WTC11 (cell line): ENCODE results near the gene FANCC.

Source experiments
- GRHL2 ChIP-seq: fragments of 250-450 bp; sonication (Bioruptor Pico); IDR thresholded peaks from 2 replicates; pipeline ENCODE4 v1.8.0; 2022; ENCODE audit warnings: mild to moderate bottlenecking, moderate library complexity; ENCODE audit not compliant: insufficient replicate concordance, severe bottlenecking
- GTF2I ChIP-seq: fragments of 250-450 bp; sonication (Bioruptor Pico); conservative IDR thresholded peaks from 2 replicates; pipeline ENCODE4 v1.4.0; 2021; ENCODE audit warnings: mild to moderate bottlenecking
- NFE2L1 ChIP-seq: sonication (generic); formaldehyde crosslinking; IDR thresholded peaks from 2 replicates; pipeline ENCODE4 v1.8.1; 2023; ENCODE audit warnings: missing genetic modification reagents
- NFYB ChIP-seq: sonication (generic); formaldehyde crosslinking; conservative IDR thresholded peaks from 2 replicates; pipeline ENCODE4 v1.8.0; 2022; ENCODE audit warnings: low read depth, missing genetic modification reagents
- ZNF121 ChIP-seq: sonication (generic); formaldehyde crosslinking; IDR thresholded peaks from 2 replicates; pipeline ENCODE4 v1.8.0; 2023; ENCODE audit warnings: missing genetic modification reagents
- ZNF138 ChIP-seq: sonication (generic); formaldehyde crosslinking; conservative IDR thresholded peaks from 2 replicates; pipeline ENCODE4 v1.8.1; 2022; ENCODE audit warnings: mild to moderate bottlenecking, moderate library complexity, missing genetic modification reagents
- TF ChIP-seq, protein P1 (sequence below): fragments of 200-600 bp; IDR thresholded peaks from 2 replicates; pipeline ENCODE4 v1.8.0; 2022; ENCODE audit warnings: antibody characterized with exemption
- TF ChIP-seq, protein P2 (sequence below): sonication (generic); formaldehyde crosslinking; IDR thresholded peaks from 2 replicates; pipeline ENCODE4 v1.8.0; 2022; ENCODE audit warnings: mild to moderate bottlenecking, missing genetic modification reagents
- TF ChIP-seq, protein P3 (sequence below): sonication (generic); formaldehyde crosslinking; IDR thresholded peaks from 2 replicates; pipeline ENCODE4 v1.8.1; 2022; ENCODE audit warnings: mild to moderate bottlenecking, missing genetic modification reagents, moderate library complexity, borderline replicate concordance
- TF ChIP-seq, protein P4 (sequence below): sonication (generic); formaldehyde crosslinking; IDR thresholded peaks from 2 replicates; pipeline ENCODE4 v1.8.0; 2023; ENCODE audit warnings: missing genetic modification reagents
- TF ChIP-seq, protein P5 (sequence below): sonication (generic); formaldehyde crosslinking; IDR thresholded peaks from 2 replicates; pipeline ENCODE4 v1.8.0; 2022; ENCODE audit warnings: mild to moderate bottlenecking, missing genetic modification reagents
- TF ChIP-seq, protein P6 (sequence below): sonication (generic); formaldehyde crosslinking; conservative IDR thresholded peaks from 2 replicates; pipeline ENCODE4 v1.8.1; 2022; ENCODE audit warnings: mild to moderate bottlenecking, missing genetic modification reagents
- TF ChIP-seq, protein P7 (sequence below): sonication (generic); formaldehyde crosslinking; conservative IDR thresholded peaks from 2 replicates; pipeline ENCODE4 v1.8.1; 2023; ENCODE audit warnings: mild to moderate bottlenecking, low read depth, missing genetic modification reagents, moderate library complexity

DNA sequence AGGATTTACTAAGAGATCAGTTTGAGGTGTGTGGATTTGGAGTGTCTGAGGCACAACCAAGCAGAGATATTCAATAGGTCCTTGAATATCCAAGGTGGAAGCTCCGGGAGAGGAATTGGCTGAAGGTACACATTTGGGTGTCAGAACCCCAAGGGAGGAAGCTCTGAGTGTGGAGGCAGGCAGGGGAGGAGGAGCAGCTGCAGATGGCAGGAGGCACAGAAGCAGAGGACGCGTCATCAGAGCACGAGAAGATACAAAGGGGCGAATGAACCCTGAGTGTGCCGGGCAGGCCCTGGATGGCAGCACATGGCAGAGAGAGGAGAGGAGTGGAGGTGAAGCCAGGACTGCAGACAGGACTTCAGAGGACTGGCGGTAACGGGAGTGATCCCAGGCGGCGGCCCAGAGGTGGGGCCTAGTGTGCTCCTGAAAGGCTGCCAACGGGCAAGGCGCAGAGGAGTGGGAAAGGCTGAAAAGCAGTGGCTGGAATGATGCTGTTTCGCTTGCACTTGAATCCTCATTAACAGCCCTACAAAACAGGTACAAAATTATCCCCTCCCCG lies 179.8 kb downstream of the FANCC start:
- TF ChIP-seq GRHL2 (CRISPR knock-in tag) (no peak), ZNF138 (CRISPR knock-in tag) (no peak), NFYB (CRISPR knock-in tag) (no peak), NFE2L1 (CRISPR knock-in tag) (no peak), GTF2I (no peak), ZNF121 (CRISPR knock-in tag) (no peak)
- TF ChIP-seq, protein P1, sequence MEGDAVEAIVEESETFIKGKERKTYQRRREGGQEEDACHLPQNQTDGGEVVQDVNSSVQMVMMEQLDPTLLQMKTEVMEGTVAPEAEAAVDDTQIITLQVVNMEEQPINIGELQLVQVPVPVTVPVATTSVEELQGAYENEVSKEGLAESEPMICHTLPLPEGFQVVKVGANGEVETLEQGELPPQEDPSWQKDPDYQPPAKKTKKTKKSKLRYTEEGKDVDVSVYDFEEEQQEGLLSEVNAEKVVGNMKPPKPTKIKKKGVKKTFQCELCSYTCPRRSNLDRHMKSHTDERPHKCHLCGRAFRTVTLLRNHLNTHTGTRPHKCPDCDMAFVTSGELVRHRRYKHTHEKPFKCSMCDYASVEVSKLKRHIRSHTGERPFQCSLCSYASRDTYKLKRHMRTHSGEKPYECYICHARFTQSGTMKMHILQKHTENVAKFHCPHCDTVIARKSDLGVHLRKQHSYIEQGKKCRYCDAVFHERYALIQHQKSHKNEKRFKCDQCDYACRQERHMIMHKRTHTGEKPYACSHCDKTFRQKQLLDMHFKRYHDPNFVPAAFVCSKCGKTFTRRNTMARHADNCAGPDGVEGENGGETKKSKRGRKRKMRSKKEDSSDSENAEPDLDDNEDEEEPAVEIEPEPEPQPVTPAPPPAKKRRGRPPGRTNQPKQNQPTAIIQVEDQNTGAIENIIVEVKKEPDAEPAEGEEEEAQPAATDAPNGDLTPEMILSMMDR: no peak
- TF ChIP-seq, protein P2, sequence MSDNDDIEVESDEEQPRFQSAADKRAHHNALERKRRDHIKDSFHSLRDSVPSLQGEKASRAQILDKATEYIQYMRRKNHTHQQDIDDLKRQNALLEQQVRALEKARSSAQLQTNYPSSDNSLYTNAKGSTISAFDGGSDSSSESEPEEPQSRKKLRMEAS (CRISPR knock-in tag): no peak
- TF ChIP-seq, protein P3, sequence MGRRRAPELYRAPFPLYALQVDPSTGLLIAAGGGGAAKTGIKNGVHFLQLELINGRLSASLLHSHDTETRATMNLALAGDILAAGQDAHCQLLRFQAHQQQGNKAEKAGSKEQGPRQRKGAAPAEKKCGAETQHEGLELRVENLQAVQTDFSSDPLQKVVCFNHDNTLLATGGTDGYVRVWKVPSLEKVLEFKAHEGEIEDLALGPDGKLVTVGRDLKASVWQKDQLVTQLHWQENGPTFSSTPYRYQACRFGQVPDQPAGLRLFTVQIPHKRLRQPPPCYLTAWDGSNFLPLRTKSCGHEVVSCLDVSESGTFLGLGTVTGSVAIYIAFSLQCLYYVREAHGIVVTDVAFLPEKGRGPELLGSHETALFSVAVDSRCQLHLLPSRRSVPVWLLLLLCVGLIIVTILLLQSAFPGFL (CRISPR knock-in tag): no peak
- TF ChIP-seq, protein P4, sequence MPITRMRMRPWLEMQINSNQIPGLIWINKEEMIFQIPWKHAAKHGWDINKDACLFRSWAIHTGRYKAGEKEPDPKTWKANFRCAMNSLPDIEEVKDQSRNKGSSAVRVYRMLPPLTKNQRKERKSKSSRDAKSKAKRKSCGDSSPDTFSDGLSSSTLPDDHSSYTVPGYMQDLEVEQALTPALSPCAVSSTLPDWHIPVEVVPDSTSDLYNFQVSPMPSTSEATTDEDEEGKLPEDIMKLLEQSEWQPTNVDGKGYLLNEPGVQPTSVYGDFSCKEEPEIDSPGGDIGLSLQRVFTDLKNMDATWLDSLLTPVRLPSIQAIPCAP (CRISPR knock-in tag): no peak
- TF ChIP-seq, protein P5, sequence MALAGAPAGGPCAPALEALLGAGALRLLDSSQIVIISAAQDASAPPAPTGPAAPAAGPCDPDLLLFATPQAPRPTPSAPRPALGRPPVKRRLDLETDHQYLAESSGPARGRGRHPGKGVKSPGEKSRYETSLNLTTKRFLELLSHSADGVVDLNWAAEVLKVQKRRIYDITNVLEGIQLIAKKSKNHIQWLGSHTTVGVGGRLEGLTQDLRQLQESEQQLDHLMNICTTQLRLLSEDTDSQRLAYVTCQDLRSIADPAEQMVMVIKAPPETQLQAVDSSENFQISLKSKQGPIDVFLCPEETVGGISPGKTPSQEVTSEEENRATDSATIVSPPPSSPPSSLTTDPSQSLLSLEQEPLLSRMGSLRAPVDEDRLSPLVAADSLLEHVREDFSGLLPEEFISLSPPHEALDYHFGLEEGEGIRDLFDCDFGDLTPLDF (CRISPR knock-in tag): no peak
- TF ChIP-seq, protein P6, sequence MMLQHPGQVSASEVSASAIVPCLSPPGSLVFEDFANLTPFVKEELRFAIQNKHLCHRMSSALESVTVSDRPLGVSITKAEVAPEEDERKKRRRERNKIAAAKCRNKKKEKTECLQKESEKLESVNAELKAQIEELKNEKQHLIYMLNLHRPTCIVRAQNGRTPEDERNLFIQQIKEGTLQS (CRISPR knock-in tag): no peak
- TF ChIP-seq, protein P7, sequence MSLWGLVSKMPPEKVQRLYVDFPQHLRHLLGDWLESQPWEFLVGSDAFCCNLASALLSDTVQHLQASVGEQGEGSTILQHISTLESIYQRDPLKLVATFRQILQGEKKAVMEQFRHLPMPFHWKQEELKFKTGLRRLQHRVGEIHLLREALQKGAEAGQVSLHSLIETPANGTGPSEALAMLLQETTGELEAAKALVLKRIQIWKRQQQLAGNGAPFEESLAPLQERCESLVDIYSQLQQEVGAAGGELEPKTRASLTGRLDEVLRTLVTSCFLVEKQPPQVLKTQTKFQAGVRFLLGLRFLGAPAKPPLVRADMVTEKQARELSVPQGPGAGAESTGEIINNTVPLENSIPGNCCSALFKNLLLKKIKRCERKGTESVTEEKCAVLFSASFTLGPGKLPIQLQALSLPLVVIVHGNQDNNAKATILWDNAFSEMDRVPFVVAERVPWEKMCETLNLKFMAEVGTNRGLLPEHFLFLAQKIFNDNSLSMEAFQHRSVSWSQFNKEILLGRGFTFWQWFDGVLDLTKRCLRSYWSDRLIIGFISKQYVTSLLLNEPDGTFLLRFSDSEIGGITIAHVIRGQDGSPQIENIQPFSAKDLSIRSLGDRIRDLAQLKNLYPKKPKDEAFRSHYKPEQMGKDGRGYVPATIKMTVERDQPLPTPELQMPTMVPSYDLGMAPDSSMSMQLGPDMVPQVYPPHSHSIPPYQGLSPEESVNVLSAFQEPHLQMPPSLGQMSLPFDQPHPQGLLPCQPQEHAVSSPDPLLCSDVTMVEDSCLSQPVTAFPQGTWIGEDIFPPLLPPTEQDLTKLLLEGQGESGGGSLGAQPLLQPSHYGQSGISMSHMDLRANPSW: no peak
